Neural cell (in vitro differentiated cells): Measurements from ENCODE around the gene FAM193A. TPM values are rescaled to one million over a fixed set of nuclear protein-coding genes. Genes with fewer than 3 reads are reported as not detected.

Experiments used
- H2AFZ ChIP-seq: fragments of 200-600, 300-800 bp; sonication (generic), shearing (Covaris generic); 2 replicates; pipeline ENCODE4 v1.6.0; 2014; ENCODE audit warnings: low read depth, mild to moderate bottlenecking, antibody characterized with exemption, low read length, moderate library complexity
- H3F3A ChIP-seq: fragments of 200-600 bp; shearing (Covaris generic); 2 replicates; pipeline ENCODE4 v1.6.1; 2016; ENCODE audit warnings: mild to moderate bottlenecking, moderate library complexity, mixed read lengths, antibody characterized with exemption, low read length; ENCODE audit not compliant: insufficient read depth, poor library complexity, severe bottlenecking
- H3K27ac ChIP-seq: fragments of 200-600, 300-800 bp; sonication (generic), shearing (Covaris generic); 2 replicates; pipeline ENCODE4 v1.5.1; 2014; ENCODE audit warnings: mild to moderate bottlenecking, low read length, moderate library complexity
- H3K27me3 ChIP-seq: fragments of 300-800, 200-600 bp; sonication (generic), shearing (Covaris generic); 2 replicates; pipeline ENCODE4 v1.6.0; 2014; ENCODE audit warnings: mild to moderate bottlenecking, low read depth, low read length, moderate library complexity; ENCODE audit not compliant: insufficient read depth
- H3K36me3 ChIP-seq: fragments of 300-800, 200-600 bp; sonication (generic), shearing (Covaris generic); 2 replicates; pipeline ENCODE4 v1.5.1; 2014; ENCODE audit warnings: mild to moderate bottlenecking, antibody characterized with exemption, low read length, moderate library complexity; ENCODE audit not compliant: insufficient read depth
- H3K4me2 ChIP-seq: fragments of 300-800, 200-600 bp; sonication (generic), shearing (Covaris generic); 2 replicates; pipeline ENCODE4 v1.6.0; 2014; ENCODE audit warnings: mild to moderate bottlenecking, low read length
- H3K4me3 ChIP-seq: fragments of 300-800, 200-600 bp; sonication (generic), shearing (Covaris generic); 2 replicates; pipeline ENCODE4 v1.5.1; 2014; ENCODE audit warnings: mild to moderate bottlenecking, low read length, moderate library complexity
- H3K79me2 ChIP-seq: fragments of 200-600 bp; shearing (Covaris generic); replicated peaks from 2 replicates; pipeline ENCODE4 v1.6.0; 2014; ENCODE audit warnings: mild to moderate bottlenecking, low read length, moderate library complexity; ENCODE audit not compliant: insufficient read depth
- H3K9ac ChIP-seq: fragments of 300-800, 200-600 bp; sonication (generic), shearing (Covaris generic); 2 replicates; pipeline ENCODE4 v1.6.1; 2016; ENCODE audit warnings: mild to moderate bottlenecking, low read length, mixed read lengths
- H3K9me2 ChIP-seq: fragments of 200-600 bp; shearing (Covaris generic); 2 replicates; pipeline ENCODE4 v1.6.1; 2016; ENCODE audit warnings: mild to moderate bottlenecking, low read length, mixed read lengths; ENCODE audit not compliant: insufficient read depth
- H3K9me3 ChIP-seq: fragments of 200-600, 300-800 bp; sonication (generic), shearing (Covaris generic); 2 replicates; pipeline ENCODE4 v1.6.1; 2016; ENCODE audit warnings: mild to moderate bottlenecking, mixed run types, low read length, moderate library complexity, mixed read lengths
- H4K20me1 ChIP-seq: fragments of 200-600 bp; shearing (Covaris generic); 2 replicates; pipeline ENCODE4 v1.6.1; 2016; ENCODE audit warnings: mild to moderate bottlenecking, mixed run types; ENCODE audit not compliant: insufficient read depth
- EP300 ChIP-seq: fragments of 450-650 bp; conservative IDR thresholded peaks from 2 replicates; pipeline ENCODE4 v1.6.1; 2014; ENCODE audit warnings: antibody characterized with exemption, mild to moderate bottlenecking, moderate library complexity; ENCODE audit not compliant: poor library complexity, severe bottlenecking
- EZH2 ChIP-seq: fragments of 200-600, 300-800 bp; shearing (Covaris generic), sonication (generic); IDR thresholded peaks from 2 replicates; pipeline ENCODE4 v1.6.1; 2014; ENCODE audit warnings: antibody characterized with exemption, low read length, borderline replicate concordance, mild to moderate bottlenecking; ENCODE audit not compliant: insufficient read depth, poor library complexity, severe bottlenecking
- MXI1 ChIP-seq: fragments of 450-650 bp; conservative IDR thresholded peaks from 2 replicates; pipeline ENCODE4 v1.6.1; 2014; ENCODE audit warnings: antibody characterized with exemption, mild to moderate bottlenecking; ENCODE audit not compliant: poor library complexity, severe bottlenecking
- POLR2AphosphoS5 ChIP-seq: IDR thresholded peaks from 2 replicates; pipeline ENCODE4 v1.6.1; 2012
- RAD21 ChIP-seq: fragments of 450-650 bp; conservative IDR thresholded peaks from 2 replicates; pipeline ENCODE4 v1.6.1; 2014; ENCODE audit warnings: antibody characterized with exemption, mild to moderate bottlenecking, moderate library complexity
- SMC3 ChIP-seq: fragments of 450-650 bp; conservative IDR thresholded peaks from 2 replicates; pipeline ENCODE4 v1.6.1; 2014; ENCODE audit warnings: antibody characterized with exemption, mild to moderate bottlenecking, moderate library complexity; ENCODE audit not compliant: poor library complexity
- TAF1 ChIP-seq: IDR thresholded peaks from 2 replicates; pipeline ENCODE4 v1.6.1; 2012; ENCODE audit warnings: low read depth
- polyA plus RNA-seq: library from polyadenylated mRNA; depleted of rRNA; stranded (reverse); fragments of >200 nt; gene quantifications from 2 replicates; pipeline ENCODE4 v1.2.3, GENCODE V29; 2014
- TF ChIP-seq, protein P1 (sequence below): fragments of 450-650 bp; IDR thresholded peaks from 2 replicates; pipeline ENCODE4 v1.5.1; 2014; ENCODE audit warnings: antibody characterized with exemption, mild to moderate bottlenecking, moderate library complexity; ENCODE audit not compliant: poor library complexity, severe bottlenecking
- TF ChIP-seq, protein P2 (sequence below): IDR thresholded peaks from 2 replicates; pipeline ENCODE4 v1.6.1; 2012; ENCODE audit warnings: borderline replicate concordance

FAM193A gene
- polyA plus RNA-seq, 1 donor from 2014 or later: 11.6 TPM

DNA sequence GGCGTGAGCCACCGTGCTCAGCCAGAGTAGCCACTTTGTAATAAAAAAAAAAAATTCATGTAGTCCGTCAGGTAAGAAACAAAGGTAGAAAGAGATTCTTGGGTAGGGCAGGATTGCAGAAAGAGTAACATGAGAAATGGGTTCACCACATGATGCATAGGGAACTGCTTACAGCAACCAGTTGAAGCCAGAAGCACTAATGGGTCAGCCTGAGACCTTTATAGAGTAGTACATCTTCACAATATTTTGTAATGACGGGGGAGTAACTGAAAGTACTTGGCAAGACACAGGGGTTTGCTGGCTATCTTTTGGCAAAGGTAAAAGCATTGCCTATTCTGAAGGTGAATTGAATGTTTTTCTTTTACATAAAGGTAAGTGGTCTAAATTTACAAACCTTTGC, 29.1 kb downstream of the FAM193A start:
- H4K20me1 ChIP-seq: peaks cover 2% of the 10 kb centered on the region
- H3K9ac ChIP-seq: no peak overlapping the region
- H3K79me2 ChIP-seq: peaks cover 82% of the 10 kb centered on the region
- H3K27ac ChIP-seq: no peak overlapping the region
- no peaks in the 10 kb centered on the region for H3K27me3 ChIP-seq
- H2AFZ ChIP-seq: no peak overlapping the region
- H3K36me3 ChIP-seq: no peaks in the 10 kb centered on the region
- H3F3A ChIP-seq: no peaks in the 10 kb centered on the region
- TF ChIP-seq MXI1 (no peak), EZH2 (no peak), TAF1 (no peak), SMC3 (no peak), POLR2AphosphoS5 (no peak), RAD21 (no peak)
- TF ChIP-seq, protein P1, sequence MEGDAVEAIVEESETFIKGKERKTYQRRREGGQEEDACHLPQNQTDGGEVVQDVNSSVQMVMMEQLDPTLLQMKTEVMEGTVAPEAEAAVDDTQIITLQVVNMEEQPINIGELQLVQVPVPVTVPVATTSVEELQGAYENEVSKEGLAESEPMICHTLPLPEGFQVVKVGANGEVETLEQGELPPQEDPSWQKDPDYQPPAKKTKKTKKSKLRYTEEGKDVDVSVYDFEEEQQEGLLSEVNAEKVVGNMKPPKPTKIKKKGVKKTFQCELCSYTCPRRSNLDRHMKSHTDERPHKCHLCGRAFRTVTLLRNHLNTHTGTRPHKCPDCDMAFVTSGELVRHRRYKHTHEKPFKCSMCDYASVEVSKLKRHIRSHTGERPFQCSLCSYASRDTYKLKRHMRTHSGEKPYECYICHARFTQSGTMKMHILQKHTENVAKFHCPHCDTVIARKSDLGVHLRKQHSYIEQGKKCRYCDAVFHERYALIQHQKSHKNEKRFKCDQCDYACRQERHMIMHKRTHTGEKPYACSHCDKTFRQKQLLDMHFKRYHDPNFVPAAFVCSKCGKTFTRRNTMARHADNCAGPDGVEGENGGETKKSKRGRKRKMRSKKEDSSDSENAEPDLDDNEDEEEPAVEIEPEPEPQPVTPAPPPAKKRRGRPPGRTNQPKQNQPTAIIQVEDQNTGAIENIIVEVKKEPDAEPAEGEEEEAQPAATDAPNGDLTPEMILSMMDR: no peak
- H3K4me2 ChIP-seq: no peak overlapping the region
- H3K9me3 ChIP-seq: no peaks in the 10 kb centered on the region
- no peaks in the 10 kb centered on the region for H3K9me2 ChIP-seq
- H3K4me3 ChIP-seq: no peak overlapping the region

DNA sequence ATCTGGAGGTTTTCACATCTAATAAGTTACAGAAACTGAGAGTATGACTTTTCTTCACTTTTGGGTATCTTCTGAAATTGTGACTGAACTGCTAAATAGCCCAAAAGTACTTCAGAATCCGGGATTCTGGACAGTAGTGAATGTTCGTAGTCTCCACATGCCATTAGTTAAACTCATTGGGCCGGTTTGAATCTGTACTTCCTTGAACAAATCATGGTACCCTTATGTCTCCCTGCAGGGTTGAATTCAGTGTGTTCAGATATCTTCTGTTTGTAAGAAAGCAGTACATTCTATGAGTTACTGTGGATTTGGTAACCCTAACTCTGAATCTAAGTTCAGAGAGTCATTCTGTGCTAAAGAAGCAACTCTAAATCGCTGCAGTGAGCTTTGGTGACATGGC, 33.6 kb downstream of the FAM193A start:
- peaks cover 84% of the 10 kb centered on the region for H3K79me2 ChIP-seq
- no peak overlapping the region for H3K4me2 ChIP-seq
- H2AFZ ChIP-seq: no peak overlapping the region
- TF ChIP-seq, protein P1: no peak
- TF ChIP-seq EZH2 (no peak), RAD21 (no peak), POLR2AphosphoS5 (no peak), MXI1 (no peak), SMC3 (no peak), EP300 (no peak), TAF1 (no peak)
- TF ChIP-seq, protein P2, sequence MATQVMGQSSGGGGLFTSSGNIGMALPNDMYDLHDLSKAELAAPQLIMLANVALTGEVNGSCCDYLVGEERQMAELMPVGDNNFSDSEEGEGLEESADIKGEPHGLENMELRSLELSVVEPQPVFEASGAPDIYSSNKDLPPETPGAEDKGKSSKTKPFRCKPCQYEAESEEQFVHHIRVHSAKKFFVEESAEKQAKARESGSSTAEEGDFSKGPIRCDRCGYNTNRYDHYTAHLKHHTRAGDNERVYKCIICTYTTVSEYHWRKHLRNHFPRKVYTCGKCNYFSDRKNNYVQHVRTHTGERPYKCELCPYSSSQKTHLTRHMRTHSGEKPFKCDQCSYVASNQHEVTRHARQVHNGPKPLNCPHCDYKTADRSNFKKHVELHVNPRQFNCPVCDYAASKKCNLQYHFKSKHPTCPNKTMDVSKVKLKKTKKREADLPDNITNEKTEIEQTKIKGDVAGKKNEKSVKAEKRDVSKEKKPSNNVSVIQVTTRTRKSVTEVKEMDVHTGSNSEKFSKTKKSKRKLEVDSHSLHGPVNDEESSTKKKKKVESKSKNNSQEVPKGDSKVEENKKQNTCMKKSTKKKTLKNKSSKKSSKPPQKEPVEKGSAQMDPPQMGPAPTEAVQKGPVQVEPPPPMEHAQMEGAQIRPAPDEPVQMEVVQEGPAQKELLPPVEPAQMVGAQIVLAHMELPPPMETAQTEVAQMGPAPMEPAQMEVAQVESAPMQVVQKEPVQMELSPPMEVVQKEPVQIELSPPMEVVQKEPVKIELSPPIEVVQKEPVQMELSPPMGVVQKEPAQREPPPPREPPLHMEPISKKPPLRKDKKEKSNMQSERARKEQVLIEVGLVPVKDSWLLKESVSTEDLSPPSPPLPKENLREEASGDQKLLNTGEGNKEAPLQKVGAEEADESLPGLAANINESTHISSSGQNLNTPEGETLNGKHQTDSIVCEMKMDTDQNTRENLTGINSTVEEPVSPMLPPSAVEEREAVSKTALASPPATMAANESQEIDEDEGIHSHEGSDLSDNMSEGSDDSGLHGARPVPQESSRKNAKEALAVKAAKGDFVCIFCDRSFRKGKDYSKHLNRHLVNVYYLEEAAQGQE: no peak
- H3K9me2 ChIP-seq: no peaks in the 10 kb centered on the region
- no peaks in the 10 kb centered on the region for H3K36me3 ChIP-seq
- no peak overlapping the region for H3K9ac ChIP-seq
- no peak overlapping the region for H3K27ac ChIP-seq
- peaks cover 6% of the 10 kb centered on the region for H4K20me1 ChIP-seq
- H3K27me3 ChIP-seq: no peaks in the 10 kb centered on the region
- no peaks in the 10 kb centered on the region for H3K9me3 ChIP-seq
- no peak overlapping the region for H3K4me3 ChIP-seq
- no peaks in the 10 kb centered on the region for H3F3A ChIP-seq
